HG02571 (cell line): Measurements from ENCODE around the gene CCNL1.
"Not testable (repeated sequence)": the region's sequence is repeated elsewhere in the genome, so short reads cannot be mapped to it uniquely, and the experiment has no call there.

Experiments
- ATAC-seq: cut with Tn5 transposase; IDR thresholded peaks from one replicate; pipeline ENCODE4 v1.9.1; 2021; ENCODE audit warnings: mild to moderate bottlenecking, moderate library complexity; ENCODE audit not compliant: unreplicated experiment

CCNL1 gene

DNA sequence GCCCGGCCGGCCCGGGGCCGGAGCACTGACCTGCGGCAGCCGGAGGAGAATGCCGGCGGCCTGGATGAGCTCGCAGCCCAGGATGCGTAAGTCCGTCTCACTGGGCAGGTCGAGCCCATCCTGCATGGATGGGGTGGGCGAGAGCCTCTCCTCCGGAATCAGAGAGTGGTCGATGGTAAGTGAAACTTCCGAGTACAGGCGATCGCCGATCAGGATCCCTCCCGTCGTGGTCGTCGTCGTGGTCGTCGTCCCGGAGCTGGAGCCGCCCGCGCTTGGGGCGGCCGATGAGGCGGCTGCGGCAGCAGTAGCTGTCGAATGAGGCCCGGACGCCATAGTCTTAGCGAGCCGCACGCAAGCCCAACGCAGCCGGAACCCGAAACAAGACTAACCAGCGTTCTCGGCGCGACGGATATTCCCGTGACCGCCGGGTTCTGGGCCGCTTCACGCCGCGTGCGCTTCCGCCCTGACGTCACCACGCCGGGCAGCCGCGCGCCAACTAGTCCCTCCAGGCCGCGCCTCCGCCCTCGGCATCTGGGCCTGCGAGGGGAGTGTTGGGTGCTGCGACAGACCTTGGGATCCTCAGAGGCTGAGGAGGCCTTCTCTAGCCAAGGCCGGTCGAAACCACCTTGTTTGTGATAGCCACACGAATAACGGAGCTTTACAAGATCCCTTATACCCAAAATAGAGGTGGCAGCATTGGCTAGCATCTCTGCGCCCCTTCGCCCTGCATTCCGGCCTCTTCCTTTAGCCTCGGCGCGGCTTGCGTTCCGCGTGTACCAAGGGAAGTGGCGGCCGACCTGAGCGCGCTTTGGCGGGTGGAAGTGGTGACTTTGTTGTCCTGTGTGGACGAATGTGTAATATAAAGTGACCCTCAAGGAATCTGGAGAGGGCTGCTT is at the start of gene CCNL1:
Gene CCNL1 (minus strand): TSS at position 386 of the 896 bp plus-strand sequence. CDS start 53 bp downstream, at position 333.
- peak; percentile 73 for ATAC-seq

DNA sequence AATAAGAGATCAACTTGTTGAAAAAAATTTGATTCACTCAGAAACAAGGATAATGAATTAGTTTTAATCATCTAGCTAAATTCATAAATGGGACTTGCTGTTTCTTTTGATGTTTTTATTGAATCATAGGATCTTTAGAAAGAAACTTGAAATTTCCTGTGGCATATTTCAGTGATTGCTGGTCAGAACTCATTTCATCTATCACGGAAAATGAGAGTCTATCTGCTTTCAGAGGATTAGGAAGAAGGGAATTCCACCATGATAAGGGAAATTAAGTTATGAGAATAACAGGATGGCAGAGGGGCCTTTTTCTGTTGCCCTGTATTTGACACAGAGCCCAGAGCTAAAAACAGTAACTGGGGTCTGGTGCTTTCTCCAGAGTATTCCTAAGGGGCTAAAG is 44.9 kb upstream of the CCNL1 start:
- no peak for ATAC-seq

DNA sequence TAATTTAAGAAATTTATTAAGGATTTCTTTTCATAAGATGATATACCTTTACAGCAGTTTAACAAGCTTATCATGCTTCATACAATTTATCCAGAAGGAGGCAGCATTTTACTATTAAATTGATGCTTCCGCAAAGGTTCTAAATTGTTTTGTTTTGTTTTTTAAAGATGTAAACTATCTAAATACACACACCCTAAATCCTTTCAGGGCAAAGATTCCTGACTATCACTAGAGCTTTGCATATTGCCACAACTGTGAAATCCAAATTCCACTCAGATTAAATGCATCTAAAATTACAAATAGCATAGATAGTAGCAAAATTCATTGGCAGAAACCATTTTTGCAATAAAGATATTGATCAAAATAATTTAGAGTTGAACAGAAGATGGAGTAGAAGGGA is 44.5 kb upstream of the CCNL1 start:
- no peak for ATAC-seq

DNA sequence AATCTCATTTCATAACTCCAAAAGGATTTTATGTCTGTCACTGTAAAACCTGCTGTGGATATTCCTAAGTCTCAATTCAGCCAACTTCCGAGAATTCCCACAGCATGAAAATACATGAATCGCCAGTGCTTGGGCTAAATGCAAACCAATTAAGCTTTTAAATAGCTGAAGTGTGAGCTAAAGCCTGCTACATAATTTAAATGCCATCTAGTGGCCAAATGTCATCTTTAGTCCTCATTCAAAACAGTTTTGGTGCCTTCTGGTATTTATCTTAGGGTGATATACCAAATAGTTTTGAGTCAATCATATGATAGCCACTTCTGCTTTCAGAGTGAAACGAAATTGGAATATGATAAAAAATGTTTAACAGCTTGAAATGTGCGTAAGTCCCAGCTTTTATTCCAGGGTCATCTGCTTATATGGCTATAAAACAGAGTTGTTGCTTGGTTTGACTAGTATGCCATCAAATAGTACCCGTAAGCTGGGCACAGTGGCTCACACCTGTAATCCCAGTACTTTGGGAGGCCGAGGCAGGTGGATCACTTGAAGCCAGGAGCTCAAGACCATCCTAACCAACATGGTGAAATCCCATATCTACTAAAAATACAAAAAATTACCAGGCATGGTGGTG is 41.8 kb upstream of the CCNL1 start:
- no peak for ATAC-seq

DNA sequence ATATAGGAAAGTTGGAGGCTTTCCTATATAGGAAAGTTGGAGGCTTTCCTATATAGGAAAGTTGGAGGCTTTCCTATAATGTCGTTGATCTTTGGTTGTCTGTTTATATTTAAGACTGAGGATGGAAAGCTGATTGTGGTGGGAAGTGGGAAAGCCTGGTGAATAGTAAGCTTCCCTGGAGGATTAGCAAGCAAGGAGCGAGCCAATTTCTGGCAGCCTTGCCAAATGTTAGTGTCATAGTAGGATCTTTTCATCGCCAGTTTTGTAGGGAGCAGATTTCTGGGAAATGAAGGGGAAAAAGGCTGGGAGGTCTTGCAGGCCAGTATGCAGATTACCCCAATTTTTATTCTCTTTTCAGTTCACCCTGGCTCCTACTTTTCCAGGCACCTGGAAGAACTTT is 39.9 kb upstream of the CCNL1 start:
- ATAC-seq: no peak

DNA sequence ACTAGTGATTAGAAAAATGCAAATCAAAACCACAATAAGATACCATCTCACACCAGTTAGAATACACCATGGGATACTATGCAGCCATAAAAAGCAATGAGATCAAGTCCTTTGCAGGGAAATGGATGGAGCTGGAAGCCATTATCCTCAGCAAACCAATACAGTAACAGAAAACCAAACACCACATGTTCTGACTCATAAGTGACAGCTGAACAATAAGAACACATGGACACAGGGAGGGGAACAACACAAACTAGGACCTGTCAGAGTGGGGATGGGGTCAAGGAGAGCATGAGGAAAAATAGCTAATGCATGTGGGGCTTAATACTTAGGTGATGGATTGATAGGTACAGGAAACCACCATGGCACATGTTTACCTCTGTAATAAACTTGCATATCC is 36.0 kb upstream of the CCNL1 start:
- no peak for ATAC-seq

DNA sequence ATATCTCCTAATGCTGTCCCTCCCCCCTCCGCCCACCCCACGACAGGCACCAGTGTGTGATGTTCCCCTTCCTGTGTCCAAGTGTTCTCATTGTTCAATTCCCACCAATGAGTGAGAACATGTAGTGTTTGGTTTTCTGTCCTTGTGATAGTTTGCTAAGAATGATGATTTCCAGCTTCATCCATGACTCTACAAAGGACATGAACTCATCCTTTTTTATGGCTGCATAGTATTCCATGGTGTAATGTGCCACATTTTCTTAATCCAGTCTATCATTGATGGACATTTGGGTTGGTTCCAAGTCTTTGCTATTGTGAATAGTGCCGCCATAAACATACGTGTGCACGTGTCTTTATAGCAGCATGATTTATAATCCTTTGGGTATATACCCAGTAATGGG is 31.2 kb upstream of the CCNL1 start:
- not testable (repeated sequence) for ATAC-seq

DNA sequence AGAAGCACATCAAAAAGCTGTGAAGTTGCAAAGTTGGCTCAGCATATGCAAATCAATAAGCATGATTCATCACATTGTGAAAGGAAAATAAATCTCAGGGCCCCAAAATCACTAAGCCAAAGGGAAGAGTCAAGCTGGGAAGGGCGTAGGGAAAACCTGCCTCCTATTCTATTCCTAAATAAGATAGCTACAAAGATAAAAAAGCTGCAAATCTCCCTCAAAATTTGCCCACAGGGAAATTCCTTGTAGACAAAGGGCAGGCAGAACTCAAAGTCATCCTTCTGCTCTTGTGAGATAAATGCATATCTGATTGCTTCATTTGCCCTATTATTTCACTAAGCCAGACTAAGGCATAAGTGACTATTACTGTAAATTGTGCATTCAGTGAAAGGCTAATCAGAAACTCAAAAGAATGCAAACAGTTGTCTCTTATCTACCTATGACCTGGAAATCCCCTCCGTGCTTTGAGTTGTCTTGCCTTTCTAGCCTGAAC is 30.5 kb upstream of the CCNL1 start:
- ATAC-seq: no peak

DNA sequence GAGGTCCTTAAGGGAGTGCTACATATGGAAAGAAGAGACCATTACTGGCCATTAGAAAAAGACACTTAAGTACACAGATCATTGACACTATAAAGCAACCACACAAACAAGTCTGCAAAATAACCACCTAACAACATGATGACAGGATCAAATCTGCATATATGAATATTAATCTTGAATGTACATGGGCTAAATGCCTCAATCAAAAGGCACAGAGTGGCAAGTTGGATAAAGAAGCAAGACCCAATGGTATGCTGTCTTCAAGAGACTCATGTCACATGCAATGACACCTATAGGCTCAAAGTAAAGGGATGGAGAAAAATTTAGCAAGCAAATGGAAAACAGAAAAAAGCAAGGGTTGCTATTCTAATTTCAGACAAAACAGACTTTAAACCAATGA is 28.4 kb upstream of the CCNL1 start:
- no peak for ATAC-seq

DNA sequence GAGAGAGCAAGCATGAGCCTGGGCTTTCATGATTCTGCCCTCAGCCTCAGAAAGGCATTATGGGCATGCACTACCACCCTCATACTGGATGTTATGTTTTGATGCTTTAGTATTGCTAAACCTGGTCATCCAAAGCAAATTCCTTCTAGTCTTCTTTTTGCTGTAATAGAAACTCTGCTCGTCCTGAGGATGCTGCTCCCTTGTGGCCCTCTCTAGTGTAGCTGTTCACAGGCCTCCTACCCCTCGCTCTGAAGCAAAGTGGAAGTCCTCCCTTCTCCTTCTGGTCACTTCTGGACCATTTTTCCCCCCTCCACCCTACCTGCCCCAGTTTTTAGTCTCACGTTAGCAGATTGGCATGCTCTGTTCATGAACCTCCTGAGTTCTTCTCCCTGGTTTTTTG is 22.9 kb upstream of the CCNL1 start:
- ATAC-seq: no peak

DNA sequence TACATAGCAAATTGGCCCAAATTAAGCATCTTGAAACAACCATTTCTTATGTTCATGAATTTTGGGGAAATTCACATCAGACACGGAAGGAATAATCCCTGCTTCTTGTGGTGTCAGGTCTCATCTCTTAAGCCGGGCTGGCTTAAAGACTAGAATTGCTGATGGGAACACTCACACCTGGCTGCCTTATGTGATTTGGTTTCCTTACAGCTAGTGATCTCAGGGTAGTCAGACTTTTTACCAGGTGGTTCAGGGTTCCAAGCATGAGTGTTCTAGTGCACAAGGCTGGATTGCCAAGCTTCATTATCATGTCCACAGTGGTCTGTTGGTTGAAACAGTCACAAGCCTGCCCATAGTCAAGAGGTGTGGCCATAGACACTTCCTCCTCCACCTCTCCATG is 20.3 kb upstream of the CCNL1 start:
- no peak for ATAC-seq

DNA sequence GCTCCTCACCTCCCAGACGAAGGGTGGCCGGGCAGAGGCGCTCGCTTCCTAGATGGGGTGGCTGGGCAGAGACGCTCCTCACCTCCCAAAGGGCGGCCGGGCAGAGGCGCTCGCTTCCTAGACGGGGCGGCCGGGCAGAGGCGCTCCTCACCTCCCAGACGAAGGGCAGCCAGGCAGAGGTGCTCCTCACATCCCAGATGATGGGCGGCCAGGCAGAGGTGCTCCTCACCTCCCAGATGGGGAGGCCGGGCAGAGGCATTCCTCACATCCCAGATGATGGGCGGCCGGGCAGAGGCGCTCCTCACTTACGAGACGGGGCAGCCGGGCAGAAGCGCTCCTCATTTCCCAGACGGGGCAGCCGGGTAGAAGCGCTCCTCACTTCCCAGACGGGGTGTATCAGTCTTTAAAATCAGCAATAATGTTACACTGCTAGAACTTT is 19.4 kb upstream of the CCNL1 start:
- ATAC-seq: no peak

DNA sequence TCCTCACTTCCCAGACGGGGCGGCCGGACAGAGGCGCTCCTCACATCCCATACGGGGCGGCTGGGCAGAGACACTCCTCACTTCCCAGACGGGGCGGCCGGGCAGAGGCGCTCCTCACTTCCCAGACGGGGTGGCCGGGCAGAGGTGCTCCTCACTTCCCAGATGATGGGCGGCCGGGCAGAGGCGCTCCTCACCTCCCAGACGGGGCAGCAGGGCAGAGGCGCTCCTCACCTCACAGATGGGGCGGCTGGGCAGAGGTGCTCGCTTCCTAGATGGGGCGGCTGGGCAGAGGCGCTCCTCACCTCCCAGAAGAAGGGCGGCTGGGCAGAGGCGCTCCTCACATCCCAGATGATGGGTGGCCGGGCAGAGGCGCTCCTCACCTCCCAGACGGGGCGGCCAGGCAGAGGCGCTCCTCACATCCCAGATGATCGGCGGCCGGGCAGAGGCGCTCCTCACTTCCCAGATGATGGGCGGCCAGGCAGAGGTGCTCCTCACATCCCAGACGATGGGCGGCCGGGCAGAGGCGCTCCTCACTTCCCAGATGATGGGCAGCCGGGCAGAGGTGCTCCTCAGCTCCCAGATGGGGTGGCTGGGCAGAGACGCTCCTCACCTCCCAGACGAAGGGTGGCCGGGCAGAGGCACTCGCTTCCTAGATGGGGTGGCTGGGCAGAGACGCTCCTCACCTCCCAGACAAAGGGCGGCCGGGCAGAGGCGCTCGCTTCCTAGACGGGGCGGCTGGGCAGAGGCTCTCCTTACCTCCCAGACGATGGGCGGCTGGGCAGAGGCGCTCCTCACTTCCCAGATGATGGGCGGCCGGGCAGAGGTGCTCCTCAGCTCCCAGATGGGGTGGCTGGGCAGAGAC is 18.8 kb upstream of the CCNL1 start:
- ATAC-seq: not testable (repeated sequence)

DNA sequence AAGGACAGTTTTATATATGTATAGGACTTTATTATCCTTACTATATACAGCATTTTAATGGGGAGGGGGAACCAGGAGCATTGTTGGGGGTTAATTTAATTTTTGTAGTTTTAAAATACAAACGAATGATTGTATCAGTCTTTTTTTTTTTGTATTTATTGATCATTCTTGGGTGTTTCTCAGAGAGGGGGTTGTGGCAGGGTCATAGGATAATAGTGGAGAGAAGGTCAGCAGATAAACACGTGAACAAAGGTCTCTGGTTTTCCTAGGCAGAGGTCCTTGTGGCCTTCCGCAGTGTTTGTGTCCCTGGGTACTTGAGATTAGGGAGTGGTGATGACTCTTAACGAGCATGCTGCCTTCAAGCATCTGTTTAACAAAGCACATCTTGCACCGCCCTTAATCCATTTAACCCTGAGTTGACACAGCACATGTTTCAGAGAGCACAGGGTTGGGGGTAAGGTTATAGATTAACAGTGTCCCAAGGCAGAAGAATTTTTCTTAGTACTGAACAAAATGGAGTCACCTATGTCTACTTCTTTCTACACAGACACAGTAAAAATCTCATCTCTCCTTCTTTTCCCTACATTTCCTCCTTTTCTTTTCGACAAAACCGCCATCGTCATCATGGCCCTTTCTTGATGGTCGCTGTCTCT is 18.0 kb upstream of the CCNL1 start:
- ATAC-seq: not testable (repeated sequence)

DNA sequence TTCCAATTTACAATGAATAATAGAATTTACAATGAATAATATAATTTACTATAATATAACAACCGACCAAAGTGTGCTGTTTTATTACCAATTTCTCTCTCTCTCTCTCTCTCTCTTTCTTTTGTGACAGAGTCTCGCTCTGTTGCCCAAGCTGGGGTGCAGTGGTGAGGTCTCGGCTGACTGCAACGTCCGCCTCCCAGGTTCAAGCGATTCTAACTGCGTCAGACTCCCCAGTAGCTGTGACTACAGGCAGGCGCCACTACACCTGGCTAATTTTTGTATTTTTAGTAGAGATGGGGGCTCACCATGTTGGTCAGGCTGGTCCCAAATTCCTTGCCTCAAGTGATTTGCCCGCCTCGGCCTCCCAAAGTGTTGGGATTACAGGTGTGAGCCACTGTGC is 17.0 kb upstream of the CCNL1 start:
- ATAC-seq: no peak

DNA sequence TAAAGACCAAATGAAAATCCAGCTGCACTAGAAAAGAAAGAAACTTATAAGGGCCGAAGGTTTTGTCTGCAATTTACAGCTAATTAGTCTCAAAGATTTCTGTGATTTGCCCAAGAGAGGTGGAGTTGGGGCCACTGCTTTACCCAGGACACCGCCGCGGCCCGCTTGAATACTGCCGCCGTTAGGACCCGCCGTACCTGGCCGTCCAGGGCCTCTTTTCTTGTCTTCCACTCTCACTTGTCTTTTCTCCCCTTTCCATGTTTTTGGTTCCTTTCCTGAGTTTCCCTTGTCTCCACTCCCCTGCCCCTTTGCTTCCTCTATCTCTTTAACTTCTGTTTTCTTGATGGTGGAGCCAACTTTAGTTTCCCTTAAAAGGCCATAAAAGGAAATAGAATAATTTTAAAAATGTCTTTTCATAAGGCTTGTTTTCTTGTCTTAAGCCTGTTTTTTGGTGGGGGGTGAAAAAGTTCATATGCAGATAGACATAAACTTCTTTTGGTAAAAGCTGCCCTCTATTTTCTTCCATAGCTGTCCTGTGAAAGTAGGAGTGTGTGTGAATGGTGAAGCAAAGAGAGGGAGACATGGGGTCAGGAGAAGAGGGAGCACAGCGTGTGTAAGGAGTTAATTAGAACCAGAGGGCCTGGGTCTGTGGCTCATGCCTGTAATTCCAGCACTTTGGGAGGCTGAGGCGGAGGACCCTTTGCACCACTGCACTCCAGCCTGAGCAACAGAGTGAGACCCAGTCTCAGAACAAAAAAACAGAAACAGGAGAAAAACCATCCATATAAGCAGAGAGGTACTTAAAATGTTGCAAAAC is 16.0 kb upstream of the CCNL1 start:
- ATAC-seq: no peak

DNA sequence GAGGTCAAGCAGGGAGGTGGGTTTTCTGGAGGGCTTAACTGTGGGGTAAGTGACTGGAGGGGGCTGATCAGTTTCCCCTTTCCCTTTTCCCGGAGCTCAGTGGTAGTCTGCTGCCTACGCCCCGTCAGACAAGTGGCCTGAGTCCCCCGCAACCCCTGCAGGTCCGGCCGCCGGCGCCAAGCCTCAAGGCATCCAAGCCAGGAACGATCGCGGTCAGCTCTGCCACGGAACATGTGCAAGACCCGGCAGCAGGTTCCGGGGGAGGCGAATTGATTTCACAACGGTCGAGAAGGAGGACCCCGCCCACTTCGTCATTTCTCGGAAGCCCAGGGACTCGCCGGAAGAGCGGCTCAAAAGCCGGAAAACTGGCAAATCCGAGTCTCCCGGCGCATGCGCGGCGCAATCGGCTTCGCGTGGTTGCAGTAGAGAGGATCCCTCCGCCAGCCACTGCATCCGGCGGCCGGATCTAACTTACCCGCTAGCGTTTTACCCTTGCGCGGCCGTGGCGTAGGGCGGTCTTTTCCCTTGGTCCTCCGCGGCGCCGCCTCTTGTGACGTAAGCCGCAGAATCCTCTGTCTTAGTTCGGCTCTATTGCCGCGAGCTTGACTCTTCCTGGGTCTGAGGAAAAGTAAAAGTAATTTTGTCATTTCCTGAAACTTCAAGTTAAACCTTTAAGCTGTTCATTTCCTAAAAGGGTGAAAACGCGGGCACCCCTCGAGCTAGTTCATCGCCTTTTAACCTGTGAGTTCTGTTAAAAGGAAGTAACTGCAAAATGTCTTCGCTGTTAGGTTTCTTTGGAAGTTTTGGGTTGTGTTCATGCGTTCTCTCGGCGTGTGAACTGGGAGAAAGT is 14.9 kb upstream of the CCNL1 start:
- peak; percentile 90 for ATAC-seq

DNA sequence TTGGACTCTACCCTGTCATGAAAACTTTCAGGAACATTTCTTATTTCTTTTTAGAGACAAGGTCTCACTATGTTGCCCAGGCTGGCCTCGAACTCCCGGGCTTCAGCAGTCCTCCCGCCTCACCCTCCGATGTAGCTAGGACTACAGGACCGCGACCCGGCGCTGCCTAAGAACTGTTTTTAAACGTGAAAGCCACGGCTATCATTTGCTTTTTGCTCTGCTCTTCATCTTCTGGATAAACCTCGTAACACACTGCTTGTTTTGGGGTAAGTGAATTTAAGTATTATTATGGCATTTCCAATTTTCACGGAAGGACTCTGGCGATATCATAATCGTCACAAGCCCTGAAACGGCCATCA is 14.3 kb upstream of the CCNL1 start:
- peak; percentile 1 for ATAC-seq

DNA sequence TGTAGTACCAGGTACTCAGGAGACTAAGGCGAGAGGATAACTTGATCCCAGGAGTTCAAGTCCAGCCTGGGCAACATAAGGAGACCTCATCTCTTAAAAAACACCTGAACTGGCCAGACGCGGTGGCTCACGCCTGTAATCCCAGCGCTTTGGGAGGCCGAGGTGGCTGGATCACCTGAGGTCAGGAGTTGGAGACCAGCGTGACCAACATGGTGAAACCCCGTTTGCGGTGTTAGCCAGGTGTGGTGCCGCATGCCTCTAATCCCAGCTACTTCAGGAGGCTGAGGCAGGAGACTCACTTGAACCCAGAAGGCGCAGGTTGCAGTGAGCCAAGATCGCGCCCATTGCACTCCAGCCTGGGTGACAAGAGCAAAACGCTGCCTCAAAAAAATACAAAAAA is 13.4 kb upstream of the CCNL1 start:
- ATAC-seq: not testable (repeated sequence)
